BE2C (cell line): ENCODE results near the gene TBATA.

Source experiments
- DNase-seq: peaks from one replicate; pipeline ENCODE4 v3.0.0-alpha.2; 2020
- H3K27me3 ChIP-seq: fragments of 250-450 bp; sonication (Bioruptor Pico); 2 replicates; pipeline ENCODE4 v1.5.1; 2020; ENCODE audit warnings: mild to moderate bottlenecking
- H3K36me3 ChIP-seq: fragments of 250-450 bp; sonication (Bioruptor Pico); 2 replicates; pipeline ENCODE4 v1.5.1; 2020; ENCODE audit warnings: mild to moderate bottlenecking
- H3K4me1 ChIP-seq: fragments of 250-450 bp; sonication (Bioruptor Pico); 2 replicates; pipeline ENCODE4 v1.5.1; 2020
- H3K4me3 ChIP-seq: 2 replicates; pipeline ENCODE4 v1.5.1; 2011; ENCODE audit warnings: low read depth, low read length
- H3K9me3 ChIP-seq: fragments of 250-450 bp; sonication (Bioruptor Pico); 2 replicates; pipeline ENCODE4 v1.5.1; 2020
- TF ChIP-seq, protein P1 (sequence below): IDR thresholded peaks from 2 replicates; pipeline ENCODE4 v1.5.1; 2012; ENCODE audit warnings: mild to moderate bottlenecking, low read depth, low read length

The TBATA gene

DNA sequence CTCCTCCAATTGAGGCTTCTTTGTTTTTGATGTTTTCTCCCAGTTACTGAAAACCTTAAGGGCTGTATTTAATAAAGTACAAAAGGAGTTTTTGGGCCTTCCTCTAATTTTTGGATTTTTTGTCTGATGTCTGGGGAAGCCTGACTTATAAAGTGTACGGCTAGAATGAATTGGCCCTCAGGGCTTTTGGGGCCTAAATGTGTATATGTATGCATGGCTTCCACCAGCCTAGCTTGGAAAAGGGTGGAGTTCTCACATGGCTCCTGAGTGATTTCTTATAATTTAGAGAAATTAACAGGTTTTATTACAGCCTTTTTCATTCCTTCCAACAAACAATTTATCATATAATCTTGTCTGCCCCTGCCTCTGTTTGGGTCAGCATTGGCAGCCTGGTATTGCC, 10.4 kb upstream of the TBATA start:
- Histone ChIP-seq H3K36me3 (no peaks in the 10 kb centered on the region), H3K27me3 (no peaks in the 10 kb centered on the region), H3K4me1 (no peaks in the 10 kb centered on the region), H3K4me3 (no peak overlapping the region), H3K9me3 (no peaks in the 10 kb centered on the region)
- TF ChIP-seq, protein P1, sequence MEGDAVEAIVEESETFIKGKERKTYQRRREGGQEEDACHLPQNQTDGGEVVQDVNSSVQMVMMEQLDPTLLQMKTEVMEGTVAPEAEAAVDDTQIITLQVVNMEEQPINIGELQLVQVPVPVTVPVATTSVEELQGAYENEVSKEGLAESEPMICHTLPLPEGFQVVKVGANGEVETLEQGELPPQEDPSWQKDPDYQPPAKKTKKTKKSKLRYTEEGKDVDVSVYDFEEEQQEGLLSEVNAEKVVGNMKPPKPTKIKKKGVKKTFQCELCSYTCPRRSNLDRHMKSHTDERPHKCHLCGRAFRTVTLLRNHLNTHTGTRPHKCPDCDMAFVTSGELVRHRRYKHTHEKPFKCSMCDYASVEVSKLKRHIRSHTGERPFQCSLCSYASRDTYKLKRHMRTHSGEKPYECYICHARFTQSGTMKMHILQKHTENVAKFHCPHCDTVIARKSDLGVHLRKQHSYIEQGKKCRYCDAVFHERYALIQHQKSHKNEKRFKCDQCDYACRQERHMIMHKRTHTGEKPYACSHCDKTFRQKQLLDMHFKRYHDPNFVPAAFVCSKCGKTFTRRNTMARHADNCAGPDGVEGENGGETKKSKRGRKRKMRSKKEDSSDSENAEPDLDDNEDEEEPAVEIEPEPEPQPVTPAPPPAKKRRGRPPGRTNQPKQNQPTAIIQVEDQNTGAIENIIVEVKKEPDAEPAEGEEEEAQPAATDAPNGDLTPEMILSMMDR = no peak
- DNase-seq = no peak

DNA sequence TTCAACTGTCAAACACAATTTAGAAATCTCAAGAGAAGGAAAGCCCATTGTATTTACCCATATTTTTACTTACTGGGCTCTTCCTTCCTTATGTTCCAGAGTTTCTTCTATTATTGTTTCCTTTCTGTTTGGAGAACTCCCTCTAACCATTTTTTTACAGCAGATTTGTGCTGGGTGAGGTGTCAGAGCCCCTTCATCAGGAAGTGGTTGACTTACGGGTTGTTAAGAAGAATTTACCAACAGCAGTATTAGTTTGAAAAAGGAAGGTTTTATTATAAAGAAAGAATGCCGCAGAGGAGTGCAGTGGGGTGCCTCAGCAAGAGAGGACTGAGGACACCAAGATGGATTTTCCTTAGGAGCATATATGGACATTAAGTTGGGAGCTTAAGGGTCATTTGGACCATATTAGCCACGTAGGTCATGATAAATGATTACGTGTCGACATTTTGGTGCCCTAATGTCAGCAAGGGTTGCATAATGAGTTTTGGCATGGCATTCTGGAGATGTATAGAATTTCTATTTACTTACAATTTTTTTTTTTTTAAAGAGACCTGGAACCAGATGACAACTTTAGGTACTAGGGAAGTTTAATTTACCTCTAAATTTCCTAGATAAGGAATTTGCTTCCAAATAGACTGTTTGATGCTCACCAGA, 6.3 kb upstream of the TBATA start:
- no peaks in the 10 kb centered on the region for H3K4me1 ChIP-seq
- H3K4me3 ChIP-seq = no peak overlapping the region
- H3K27me3 ChIP-seq = no peaks in the 10 kb centered on the region
- DNase-seq = no peak
- no peaks in the 10 kb centered on the region for H3K36me3 ChIP-seq
- H3K9me3 ChIP-seq = no peaks in the 10 kb centered on the region
- TF ChIP-seq, protein P1 = no peak

DNA sequence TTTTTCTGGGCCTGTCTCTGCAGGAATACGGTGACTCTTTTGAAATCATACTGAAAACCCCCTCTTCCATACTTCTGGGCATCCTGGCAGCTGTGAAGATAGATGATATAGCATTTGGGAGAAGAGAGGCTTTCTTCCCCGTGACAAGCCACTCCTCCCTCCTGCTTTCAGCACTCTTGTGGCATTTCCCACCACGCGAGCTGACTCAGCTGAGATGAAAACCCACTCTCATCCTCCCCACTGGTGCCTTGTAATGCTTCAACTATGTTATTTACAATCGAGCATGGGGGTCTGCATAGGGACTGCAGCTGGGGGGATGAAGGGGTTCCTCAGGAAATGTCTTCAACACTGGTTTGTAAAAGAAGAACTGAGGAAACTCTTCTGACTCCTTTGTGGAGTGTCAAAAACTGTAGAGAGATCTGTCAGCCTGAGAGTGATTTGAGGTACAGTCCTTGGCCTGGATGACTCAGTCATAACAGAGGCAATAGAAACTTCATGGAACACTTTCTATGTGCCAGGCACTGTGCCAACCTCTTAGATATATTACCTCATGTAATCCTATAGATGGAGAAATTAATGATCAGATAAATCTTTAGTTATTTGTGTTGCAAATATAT, 1.7 kb upstream of the TBATA start:
- no peaks in the 10 kb centered on the region for H3K36me3 ChIP-seq
- no peaks in the 10 kb centered on the region for H3K9me3 ChIP-seq
- no peaks in the 10 kb centered on the region for H3K27me3 ChIP-seq
- TF ChIP-seq, protein P1 = no peak
- H3K4me3 ChIP-seq = no peak overlapping the region
- H3K4me1 ChIP-seq = peaks cover 8% of the 10 kb centered on the region
- no peak for DNase-seq

DNA sequence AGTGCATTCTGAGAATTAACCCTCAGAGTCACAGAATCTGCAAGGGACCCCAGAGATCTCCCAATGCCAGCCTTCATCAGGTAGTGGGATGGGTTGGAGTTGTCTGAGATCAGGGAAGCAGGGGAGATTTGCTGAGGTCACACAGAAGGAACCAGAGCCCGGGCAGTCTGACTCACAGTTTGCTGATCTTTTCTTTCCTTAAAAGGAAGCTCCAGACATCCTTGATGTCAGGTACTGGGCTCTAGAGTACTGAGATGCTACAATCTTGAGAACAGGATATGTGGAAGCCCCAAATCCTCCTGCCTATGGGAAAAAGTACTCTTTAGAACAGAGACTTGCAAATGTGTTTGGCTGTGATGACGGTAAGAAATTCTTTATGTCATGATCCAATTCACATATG, 706 bp downstream of the TBATA start:
- H3K4me1 ChIP-seq = peaks cover 8% of the 10 kb centered on the region
- no peaks in the 10 kb centered on the region for H3K27me3 ChIP-seq
- TF ChIP-seq, protein P1 = no peak
- DNase-seq = no peak
- no peaks in the 10 kb centered on the region for H3K36me3 ChIP-seq
- no peaks in the 10 kb centered on the region for H3K9me3 ChIP-seq
- H3K4me3 ChIP-seq = no peak overlapping the region

DNA sequence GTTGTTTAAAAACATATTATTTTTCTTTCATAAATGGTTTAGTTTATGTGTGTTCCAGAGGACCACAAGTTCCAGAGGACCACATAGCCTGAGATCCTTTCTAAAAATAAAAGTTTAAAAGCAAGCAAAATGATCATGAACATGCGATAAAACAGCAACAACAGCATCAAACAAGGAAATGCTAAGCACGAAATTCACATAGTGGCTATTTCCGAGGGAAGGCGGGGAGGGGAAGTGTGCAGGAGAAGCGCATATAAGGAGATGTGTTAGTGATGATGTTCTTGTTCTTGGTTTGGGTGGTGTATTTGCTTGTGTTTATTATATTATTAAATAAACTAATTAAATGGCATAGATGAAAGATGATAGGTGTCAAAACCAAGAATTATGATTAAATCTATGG, 1.2 kb downstream of the TBATA start:
- no peaks in the 10 kb centered on the region for H3K9me3 ChIP-seq
- H3K27me3 ChIP-seq = no peaks in the 10 kb centered on the region
- TF ChIP-seq, protein P1 = no peak
- no peak for DNase-seq
- peaks cover 11% of the 10 kb centered on the region for H3K4me1 ChIP-seq
- H3K4me3 ChIP-seq = no peak overlapping the region
- no peaks in the 10 kb centered on the region for H3K36me3 ChIP-seq
